AG20443 (cell line): Measurements from ENCODE around the gene CPTP.

ENCODE experiments used
- DNase-seq: peaks from one replicate; pipeline ENCODE4 v3.0.0; 2012; ENCODE audit warnings: low spot score, mixed read lengths

Gene CPTP

DNA sequence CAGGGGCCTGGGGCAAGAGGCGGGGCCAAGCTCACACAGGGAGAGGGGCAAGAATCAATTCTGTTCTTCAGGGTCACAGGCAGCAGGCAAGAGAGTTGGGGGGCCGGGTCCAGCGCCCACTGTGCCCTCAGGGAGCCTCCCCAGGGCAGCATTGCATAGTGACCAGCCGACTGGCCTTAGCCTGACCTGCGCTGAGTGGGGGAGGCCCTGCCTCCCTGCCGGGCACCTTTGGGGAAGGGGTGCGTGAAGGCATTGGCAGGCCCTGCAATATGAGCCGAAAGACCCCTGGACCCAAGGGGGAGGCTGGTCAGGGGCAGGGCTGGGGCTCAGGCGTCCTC lies 32.2 kb upstream of the CPTP start:
- DNase-seq, result no peak

DNA sequence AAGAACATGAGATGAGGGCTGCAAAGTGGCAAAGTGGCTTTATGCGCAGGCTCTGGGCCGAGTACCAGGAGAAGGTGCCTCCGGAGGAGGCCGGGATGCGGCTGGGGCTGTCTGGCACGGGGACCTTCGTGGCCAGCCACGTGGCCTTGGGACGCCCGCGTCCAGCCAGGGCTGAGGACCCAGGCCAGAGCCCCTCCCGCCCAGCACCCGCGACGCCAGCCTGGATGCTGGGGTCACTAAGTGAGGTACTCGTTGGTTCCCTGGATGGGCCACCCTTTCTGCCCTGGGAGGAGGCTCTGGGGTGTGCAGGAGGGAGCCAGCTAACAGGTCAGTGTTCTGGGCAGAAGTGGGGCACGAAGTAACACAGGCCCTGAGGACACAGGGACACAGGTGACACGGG lies 31.8 kb upstream of the CPTP start:
- DNase-seq, result no peak

DNA sequence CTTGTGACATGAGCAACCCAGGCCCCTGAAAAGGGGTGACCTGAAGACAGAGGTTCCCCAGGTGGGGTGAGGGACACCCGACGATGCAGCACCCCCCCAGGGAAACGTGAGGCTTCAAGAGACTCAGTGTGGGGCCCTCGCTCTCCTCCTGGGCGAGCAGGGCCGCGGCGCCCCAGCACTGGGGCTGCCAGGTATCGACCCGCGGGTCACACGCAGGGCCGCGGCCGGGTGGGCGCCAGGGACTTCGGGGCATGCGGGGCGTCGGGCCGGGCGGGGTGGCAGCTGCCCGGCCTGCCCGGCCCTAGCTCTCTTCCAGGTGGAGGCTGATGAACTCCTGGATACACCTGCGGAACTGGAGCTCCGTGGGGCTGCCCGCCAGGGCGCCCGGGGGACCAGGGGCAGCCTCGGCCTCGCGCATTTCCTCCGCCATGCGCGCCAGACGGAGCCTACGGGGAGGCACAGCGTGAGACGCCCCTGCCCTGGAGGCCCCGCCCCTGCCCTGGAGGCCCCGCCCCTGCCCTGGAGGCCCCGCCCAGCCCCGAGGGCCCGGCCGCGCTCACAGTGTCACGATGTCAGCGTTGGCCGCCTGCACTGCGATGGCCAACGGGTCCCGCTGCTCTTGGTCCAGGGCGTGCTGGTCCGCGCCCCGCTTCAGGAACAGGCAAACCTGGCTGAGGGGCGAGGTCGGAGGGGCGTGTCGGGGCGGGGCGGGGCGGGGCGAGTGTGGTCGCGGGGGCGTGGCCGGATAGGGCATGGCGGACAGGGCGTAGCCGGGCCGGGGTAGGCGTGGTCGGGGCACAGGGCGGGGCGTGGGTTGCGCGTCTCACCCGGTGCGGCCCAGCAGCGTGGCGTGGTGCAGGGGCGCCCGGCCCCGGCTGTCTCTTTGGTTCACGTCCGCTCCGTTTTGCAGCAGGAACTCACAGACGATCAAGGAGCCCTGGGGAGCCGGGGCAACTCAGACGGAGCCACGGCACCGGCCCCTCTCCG lies 31.0 kb upstream of the CPTP start:
- no peak for DNase-seq

DNA sequence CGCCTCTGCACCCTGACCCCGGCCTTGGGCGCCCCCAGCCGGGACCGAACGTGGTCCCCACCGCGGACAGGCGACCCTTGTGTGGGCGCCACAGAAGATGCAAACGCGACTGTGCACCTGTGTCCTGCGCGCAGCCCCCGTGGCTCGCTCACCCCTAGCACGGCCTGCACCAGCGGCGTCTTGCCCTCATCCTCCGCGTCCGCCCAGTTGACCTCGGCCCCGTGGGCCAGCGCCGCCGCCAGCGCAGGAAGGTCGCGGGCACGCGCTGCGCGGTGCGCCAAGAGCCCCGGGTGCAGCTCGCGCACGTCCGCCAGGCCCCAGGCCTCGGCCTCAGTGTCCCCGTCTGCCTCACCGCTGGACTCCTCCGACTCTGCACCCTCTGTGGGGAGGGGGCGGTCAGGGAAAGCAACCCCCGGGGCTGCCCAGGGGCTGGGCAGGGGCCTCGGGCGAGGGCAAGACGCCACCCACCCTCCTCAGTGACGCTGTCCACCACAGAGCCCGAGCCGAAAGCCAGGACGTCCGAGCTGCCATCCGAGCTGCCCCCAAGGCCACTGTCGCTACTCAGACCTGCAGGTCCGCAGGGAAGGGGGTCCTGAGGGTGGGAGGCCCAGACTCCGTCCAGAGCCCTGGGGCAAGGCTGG lies 30.2 kb upstream of the CPTP start:
- no peak for DNase-seq

DNA sequence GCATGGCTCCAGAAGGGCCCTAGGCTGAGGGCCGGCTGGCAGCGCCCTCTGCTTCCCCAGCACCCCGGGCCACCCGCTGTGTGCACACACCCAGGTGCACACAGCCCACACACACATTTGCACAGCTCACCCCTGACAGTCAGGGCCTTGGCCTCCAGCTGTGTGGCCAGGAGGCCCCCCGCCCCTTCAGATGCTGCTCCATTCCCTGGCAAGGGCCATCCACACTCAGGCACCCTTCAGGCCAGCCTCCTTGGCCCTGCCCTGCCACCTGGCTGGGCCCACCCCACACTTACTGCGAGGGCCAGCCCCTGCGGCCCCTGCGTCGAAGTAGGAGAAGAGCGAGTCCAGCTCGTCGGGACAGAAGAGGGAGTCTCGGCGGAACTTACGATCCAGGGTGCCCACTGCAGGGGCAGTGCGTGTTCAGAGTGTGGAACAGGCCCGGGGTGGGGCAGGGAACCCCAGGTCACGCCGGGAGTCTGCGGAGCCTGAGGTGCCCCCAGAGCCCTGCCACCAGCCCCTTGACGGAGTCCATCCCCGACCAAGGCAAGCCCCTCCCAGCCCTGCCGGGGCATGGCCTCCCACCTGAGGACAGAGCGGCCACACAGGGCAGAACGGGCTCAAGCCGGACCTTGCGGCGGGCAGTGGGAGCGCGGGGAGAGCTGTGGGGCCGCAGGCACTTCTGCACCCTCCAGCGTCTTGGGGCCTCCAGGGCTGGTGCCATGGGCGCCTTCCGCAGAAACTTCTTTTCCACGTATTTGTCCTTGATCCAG lies 29.3 kb upstream of the CPTP start:
- DNase-seq, result no peak

DNA sequence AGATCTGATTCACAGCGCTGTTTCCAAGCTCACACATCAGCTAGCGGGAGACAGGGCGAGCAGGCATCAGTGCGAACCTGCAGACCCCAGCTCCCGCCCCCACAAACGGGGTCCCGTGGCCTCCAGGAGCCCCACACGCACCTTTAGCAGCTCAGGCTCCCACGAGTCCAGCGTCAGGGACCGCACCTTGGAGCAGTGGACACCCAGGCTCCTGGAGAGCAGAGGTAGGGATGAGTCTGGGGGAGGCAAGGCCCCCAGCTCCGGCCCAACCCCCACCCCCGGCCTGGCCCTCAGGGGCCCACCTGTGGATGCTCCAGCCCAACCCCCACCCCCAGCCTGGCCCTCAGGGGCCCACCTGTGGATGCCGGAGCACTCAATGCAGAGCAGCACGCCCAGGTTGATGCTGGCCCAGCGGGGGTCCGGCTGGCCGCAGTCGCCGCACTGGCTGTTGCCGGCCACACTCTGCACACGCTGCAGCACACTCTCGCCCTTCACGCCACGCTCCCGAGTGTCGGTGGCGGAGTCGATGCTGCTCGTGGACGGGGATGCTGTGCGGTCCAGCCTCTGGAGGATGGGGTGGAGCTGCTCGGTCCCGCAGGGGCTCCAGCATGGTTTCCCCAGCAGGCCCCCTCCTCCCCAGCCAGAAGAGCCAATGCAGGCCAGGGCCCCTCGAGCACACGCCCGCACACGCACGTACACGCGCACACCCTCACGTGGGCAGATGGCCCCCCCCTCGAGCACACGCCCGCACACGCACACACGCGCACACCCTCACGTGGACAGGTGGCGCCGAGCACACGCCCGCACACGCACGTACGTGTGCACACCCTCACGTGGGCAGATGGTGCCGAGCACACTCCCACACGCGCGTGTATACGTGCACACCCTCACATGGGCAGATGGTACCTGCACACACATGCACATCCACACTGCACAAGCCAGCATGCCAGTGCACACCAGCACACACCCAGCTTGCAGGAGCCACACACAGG lies 28.2 kb upstream of the CPTP start:
- no peak for DNase-seq

DNA sequence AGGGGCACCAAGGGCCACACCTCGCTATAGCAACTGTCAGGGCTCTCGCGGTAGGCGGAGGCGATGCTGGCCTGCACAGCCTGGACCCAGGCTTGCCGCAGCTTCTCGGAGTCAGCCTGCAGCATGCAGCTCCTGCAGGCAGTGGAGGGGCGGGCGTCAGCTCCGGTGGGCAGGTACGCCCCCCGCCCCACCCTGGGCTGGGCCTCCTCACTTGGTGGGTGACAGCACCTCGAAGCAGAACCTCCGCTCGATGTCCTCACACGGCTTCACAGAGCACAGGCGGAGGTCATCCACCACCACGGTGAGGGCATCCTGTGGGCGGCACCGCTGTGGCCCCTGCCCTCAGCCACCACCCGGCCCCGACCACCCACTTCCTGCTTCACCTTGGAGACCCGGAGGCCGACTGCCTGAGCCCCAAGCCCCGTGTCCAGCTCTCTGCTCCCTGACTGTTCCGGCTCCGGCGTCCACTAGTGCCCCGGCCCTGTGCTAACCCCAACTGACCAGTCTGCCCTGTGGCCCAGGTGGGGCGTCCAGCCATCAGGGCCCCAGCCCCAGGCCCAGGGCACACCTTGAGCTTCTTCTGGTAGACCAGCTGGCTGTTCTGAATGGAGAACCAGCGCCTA lies 26.7 kb upstream of the CPTP start:
- no peak for DNase-seq

DNA sequence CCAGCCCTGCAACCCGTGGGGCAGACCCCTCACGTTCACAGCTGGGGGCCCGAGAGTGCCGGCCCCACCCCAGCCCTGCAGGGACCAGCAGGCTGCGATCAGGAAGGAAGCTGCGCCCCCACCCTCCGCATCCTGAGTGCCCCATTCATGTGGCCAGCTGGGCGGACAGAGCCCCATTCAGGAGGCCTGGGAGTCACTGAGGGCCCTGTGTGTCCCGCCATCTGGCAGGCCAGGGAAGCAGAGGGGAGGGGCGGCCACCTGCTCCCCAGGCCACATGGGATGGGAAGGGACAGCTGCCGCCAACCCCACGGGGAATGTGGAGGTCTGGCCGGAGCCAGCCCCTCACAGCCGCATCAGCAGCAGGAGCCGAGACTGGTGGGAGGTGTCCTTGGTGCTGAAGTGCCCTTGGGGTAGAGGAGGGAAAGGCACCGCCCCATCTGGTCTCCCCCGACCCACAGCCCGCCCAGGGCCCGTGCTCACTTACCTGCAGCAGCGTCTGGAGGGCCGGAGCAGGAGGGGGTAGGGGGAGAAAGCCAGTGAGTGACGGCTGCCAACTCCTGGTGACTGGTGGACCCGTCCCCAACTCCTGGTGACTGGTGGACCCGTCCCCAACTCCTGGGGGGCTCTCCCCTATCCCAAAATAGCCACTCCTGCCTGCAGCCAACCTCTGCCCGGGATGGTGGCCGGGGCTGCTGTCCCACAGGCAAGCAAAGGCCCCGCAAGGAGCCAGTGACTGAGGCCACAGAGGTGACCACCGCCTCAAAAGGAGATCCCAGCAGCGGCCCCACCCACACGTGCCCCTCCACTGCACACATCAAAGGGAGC lies 25.5 kb upstream of the CPTP start:
- DNase-seq, result no peak

DNA sequence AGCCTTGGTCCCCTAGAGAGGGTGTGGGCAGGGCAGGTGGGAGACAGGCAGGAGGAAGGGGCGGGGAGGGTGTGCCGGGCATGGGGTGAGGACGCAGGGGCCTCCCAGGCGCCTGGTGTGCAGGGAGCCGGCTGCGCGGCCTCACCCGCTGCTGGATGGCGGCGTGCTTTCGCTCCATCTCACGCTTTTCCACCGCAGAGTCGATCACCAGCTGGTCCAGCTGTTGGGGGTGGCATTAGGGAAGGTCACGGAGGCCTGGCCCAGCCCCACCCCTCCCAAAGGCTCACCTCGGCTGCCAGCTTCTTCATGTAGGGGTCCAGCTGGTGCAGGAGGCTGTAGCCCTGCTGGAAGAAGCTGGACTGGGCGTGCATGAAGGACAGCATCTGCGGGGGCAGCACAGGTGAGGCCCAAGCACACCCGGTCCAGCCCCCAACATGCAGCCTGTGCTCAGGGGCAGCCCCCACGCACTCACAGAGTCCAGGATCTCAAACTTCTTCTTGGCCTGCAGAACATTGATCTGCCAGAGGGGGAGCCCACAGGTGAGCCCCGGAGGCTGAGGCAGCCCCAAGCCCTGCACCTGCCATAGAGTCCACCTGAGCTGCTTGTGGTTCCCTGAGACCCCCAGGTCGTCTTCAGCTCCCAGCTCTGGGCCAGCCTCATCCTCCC lies 24.8 kb upstream of the CPTP start:
- DNase-seq, result no peak

DNA sequence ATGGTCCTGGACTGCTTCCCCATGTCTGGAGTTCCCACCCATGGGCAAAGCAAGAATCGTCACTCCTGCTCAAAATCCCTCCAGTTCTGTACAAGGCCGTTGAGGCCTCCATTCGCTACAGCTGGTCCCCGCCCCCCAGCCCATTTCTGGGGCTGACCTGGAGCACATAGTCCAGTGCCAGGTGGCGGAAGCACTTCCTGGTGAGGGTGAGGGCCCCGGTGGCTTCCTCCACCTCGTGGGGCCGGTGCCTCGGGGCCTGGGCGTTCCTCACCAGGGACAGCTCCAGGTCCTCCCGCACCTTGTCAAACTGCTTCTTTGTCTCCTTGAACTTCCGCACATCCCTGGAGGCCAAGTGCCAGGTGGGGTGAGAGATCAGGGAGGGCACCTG lies 24.3 kb upstream of the CPTP start:
- DNase-seq, result no peak

DNA sequence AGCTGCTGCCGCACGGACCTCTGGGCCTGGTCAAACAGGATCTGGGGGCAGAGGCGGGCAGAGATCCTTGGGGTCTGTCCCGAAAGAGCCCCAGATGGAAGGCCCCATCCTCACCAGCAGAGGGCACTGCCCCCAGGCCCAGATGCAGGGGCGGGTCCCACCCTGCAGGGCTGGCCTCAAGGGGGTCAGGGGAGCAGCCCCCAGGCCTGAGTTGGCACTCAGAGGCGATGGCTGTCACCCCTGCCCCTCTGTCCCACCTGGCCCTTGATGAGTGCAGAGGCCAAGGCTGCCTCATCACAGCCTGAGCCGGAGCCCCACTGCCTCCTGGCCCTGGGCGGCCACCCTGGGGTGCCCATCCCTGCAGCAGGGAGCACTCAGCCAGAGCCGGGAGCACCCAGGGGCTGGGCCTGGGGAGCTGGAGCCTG lies 22.6 kb upstream of the CPTP start:
- no peak for DNase-seq

DNA sequence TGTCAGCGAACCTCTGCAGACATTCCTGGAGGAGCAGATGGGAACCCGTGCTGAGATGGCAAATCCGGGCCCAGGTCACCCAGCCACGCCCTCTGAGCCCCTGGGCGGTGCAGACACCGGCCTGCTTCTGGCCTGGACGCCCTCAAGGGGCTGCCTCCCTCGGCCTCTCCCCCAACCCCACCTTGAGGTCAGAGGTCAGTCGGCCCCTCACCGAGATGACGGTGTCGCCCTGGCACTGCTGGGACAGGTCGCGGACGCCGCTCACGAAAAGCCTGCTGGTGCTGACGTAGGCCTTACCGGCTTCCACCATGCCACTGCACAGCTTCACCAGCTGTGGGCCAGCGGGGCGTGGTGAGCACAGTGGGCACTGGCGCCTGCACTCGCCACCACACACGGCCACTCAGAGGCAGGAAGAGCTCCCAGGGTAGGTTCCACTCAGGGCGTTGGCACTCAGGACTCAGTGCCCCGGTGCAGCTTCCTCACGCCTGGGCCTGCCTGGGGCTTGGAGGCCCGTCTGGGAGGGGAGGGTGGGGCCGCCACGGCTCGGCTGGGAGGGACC lies 21.6 kb upstream of the CPTP start:
- no peak for DNase-seq

DNA sequence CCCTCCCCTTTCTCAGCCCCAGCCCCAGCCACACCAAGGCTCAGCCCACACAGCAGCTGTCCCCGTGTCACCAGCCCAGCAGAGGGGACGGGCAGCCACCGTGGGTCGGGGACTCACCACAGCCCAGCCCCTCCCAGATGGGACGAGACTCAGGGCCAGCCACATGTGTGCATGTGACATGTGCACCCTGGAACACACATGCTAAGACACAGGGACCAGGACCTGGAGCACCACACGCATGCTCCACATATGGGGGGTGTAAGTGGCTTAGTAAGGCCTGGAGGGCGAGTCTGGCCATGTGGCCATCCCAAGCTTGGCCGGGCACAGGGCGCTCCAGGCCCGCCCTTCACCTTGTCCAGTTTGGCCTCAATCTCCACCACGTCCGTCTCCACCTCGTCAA lies 20.9 kb upstream of the CPTP start:
- no peak for DNase-seq

DNA sequence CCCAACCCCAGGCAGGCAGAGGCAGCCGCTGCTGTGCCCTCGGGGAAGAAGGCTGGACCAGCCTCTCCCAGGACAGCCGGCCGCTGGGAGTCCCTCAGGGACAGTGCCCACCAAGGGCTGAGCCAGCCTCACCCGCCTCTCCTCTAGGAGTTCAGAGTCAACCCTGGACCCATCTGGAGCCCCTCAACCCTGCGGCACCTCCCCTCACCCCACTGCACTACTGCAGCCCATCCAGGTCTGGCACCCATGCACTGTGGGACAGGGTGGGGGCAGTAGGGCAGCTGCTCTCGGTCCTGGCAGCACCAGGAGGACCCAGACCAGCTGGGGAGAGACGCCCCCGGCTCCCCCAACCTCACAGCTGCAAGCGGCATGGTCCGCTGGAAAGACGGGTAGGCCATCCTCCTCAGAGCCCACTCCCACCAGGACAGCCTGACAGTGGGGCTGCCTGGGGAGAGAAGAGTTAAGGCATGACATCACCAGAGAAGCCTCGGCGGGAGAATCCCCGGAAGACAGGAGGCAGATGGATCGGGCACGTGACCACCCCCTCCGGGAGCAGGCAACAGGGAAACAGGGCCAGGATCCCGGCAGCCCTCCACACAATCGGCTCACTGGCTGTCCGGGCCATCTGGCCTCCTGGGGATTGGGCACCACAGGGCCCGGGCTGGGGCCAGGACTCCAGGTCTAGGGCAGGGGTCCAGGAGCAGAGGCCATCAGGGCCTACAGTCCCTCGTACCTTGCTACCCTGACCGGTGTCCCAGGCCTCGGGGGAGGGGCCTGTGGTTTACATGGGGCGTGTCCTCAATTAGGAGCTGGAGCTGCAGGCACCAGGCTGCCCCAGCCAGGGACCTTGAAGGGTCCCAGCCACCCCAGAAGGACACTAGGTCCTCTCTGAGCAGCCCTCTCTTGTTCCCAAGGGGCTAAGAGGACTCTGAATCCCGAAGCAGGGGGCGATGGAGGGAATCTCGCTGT lies 20.0 kb upstream of the CPTP start:
- DNase-seq, result peak; percentile 75

DNA sequence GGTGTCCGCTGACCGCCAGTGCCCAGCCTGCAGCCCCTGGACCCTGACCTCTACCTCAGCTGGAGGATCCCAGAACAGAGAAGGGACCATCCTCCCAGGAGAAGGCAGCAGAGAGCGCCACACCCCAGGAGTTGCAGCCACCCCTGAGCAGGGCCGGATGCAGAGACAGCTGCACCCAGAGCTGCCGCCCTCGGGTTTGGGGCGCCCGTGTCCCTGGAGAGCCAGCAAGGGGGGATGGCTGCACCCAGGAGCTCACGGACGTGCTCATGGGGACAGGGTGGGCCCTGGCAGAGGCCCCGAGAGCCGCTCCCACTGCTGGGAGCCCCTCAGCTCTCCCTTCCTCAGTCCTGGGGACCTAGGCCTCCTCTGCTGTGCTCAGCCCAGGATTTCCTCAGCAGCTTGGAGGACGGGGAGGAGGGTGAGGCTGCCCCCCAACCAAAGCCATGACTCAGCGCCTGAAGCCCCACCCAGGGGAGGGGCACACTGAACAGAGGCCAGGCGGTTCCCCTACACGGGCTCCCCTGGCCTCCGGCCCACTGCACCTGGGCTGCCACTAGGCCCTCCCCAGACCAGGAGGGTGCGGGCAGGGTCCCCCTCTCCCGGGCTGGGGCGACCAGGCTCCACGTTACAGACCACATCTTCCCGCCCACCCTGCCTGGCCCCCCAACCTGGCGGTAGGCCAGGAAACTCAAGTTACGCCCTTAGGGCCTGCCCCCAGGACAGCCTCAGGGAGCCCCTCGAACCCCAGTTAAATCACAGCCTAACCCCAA lies 19.1 kb upstream of the CPTP start:
- peak; percentile 81 for DNase-seq

DNA sequence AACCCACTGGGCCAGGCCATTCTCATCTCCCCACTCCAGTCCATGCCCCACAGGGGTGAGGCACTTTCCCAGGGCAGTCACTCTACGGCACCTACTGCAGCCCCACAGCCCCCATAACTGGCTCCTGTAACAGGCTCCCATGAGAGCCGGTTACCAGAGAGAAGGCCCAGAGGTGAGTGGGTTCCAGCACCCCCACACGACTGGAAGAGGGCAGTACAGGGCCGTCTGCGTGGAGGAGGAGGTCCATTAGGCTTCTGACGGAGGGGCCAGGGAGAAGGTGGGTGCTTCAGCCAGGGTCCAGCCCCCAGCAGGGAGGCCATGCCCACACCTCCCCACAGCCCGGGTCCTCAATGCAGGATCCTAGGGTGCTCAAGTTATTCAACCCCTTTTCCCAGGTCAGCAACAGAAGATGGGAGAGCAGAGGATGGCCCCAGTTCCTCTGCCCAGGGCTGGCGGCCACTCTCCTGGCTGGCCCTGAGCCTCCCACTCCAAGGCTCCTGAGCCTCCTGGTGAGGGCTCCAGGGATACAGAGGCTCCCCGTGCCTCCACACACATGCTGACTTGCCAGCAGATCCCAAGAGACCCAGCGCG lies 18.4 kb upstream of the CPTP start:
- no peak for DNase-seq

DNA sequence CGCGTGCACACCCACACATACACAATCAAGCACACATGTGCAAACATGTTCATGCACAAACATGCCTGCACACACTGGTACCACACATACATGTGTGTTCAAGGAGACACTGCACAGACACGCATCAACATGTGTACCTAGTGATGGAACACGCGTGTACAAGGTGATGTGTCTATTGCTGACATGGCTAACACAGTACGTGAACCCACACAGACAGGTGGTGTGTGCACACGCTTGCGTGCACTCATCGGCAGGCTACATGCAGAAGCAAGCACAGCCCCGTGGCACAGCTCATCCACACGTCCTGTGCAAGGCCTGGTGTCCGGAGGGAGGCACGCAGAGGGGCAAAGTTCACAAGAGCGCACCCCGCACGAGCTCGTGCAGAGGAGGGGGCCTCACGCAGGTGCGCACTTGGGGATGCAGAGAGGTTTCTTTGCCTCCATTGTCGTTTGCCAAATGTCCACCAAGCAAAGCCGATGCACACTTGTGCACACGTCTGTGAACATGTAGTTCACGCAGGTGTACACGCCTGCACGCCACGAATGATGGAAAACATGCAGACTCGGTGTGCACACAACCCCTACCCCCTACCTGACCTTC lies 17.8 kb upstream of the CPTP start:
- no peak for DNase-seq
